ENCODE data around the gene CPSF2.

DNA sequence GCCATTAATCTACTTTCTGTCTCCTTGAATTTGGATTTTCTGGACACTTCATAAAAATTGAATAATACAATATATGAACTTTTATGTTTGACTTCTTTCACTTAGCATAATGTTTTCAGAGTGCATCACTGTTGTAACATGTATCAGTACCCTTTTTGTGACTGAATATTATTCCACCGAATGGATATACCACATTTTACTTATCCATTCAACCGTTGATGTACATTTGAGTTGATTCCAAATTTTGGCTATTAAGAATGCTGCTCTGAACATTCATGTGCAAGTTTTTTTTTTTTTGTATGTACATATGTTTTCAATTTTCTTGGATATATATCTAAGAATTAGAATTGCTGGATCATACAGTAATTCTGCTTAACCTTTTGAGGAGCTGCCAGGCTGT lies 43.2 kb downstream of the CPSF2 start:
- TF ChIP-seq, protein P1, sequence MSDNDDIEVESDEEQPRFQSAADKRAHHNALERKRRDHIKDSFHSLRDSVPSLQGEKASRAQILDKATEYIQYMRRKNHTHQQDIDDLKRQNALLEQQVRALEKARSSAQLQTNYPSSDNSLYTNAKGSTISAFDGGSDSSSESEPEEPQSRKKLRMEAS (IDR thresholded peaks at IDR 0.05): no peak
- TF ChIP-seq, protein P2, sequence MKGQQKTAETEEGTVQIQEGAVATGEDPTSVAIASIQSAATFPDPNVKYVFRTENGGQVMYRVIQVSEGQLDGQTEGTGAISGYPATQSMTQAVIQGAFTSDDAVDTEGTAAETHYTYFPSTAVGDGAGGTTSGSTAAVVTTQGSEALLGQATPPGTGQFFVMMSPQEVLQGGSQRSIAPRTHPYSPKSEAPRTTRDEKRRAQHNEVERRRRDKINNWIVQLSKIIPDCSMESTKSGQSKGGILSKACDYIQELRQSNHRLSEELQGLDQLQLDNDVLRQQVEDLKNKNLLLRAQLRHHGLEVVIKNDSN (IDR thresholded peaks at IDR 0.05): no peak
- TF ChIP-seq TAF1 (IDR thresholded peaks at IDR 0.05; ENCODE audit: low read depth) (no peak), TEAD4 (IDR thresholded peaks at IDR 0.05) (no peak), RAD21 (IDR thresholded peaks at IDR 0.05; ENCODE audit: low read depth) (no peak), CEBPB (IDR thresholded peaks at IDR 0.05) (no peak), NFIC (IDR thresholded peaks at IDR 0.05) (no peak), CREB1 (IDR thresholded peaks at IDR 0.05; ENCODE audit: low read depth) (no peak), YY1 (IDR thresholded peaks at IDR 0.05; ENCODE audit: low read depth) (no peak), EP300 (IDR thresholded peaks at IDR 0.05; ENCODE audit: borderline replicate concordance) (no peak), TCF12 (IDR thresholded peaks at IDR 0.05; ENCODE audit: low read depth) (no peak), EGR1 (IDR thresholded peaks at IDR 0.05) (no peak)
- TF ChIP-seq, protein P3, sequence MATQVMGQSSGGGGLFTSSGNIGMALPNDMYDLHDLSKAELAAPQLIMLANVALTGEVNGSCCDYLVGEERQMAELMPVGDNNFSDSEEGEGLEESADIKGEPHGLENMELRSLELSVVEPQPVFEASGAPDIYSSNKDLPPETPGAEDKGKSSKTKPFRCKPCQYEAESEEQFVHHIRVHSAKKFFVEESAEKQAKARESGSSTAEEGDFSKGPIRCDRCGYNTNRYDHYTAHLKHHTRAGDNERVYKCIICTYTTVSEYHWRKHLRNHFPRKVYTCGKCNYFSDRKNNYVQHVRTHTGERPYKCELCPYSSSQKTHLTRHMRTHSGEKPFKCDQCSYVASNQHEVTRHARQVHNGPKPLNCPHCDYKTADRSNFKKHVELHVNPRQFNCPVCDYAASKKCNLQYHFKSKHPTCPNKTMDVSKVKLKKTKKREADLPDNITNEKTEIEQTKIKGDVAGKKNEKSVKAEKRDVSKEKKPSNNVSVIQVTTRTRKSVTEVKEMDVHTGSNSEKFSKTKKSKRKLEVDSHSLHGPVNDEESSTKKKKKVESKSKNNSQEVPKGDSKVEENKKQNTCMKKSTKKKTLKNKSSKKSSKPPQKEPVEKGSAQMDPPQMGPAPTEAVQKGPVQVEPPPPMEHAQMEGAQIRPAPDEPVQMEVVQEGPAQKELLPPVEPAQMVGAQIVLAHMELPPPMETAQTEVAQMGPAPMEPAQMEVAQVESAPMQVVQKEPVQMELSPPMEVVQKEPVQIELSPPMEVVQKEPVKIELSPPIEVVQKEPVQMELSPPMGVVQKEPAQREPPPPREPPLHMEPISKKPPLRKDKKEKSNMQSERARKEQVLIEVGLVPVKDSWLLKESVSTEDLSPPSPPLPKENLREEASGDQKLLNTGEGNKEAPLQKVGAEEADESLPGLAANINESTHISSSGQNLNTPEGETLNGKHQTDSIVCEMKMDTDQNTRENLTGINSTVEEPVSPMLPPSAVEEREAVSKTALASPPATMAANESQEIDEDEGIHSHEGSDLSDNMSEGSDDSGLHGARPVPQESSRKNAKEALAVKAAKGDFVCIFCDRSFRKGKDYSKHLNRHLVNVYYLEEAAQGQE (IDR thresholded peaks at IDR 0.05; ENCODE audit: low read depth): no peak
